ENCODE measurements around the gene SGK1. TPM values are rescaled to one million over a fixed set of nuclear protein-coding genes. Genes with fewer than 3 reads are reported as not detected.
A peak's percentile ranks its signal among the peaks of the same experiment; 100 is the strongest.

The SGK1 gene
- total RNA-seq, 1 donor from 2014 or later, result 37.5 TPM

DNA sequence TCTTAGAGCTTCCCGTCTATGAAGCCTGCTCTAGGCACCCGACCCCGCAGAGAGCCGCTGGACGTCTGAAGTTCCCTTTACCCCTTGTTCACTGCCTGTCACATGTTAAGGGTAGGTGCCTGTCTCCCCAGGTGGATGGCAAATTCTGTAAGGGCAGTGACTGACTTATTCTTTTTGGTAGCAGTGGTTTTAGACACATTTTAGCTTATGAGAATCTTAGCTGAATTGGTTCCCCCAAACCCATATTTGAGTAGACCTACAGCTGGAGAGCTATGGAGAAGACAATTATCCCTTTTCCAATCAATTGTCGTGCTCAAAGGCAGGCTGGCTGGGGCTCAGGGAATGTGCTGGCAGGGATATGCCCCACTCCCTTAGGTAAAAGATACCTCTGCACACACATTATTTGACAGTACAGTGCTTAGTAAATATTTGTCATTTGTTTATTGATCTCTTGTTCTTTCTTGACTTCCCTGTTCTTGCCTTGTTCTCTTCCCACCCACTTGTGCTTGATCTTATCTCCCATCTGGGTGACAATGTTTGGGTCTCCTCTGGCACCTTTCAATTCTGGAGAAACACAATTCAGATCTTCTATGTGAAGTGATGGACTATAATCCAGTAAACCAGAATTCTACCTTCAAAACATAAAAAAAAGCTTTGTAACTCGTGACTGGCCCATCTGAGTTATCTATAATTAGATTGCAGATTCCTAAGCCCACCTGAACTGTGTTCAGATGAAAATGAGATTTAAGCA, 151.2 kb downstream of the SGK1 start:
- no peak for ATAC-seq
- no peak for DNase-seq
- intact Hi-C loops (cut with micrococcal nuclease), result no loop called here

DNA sequence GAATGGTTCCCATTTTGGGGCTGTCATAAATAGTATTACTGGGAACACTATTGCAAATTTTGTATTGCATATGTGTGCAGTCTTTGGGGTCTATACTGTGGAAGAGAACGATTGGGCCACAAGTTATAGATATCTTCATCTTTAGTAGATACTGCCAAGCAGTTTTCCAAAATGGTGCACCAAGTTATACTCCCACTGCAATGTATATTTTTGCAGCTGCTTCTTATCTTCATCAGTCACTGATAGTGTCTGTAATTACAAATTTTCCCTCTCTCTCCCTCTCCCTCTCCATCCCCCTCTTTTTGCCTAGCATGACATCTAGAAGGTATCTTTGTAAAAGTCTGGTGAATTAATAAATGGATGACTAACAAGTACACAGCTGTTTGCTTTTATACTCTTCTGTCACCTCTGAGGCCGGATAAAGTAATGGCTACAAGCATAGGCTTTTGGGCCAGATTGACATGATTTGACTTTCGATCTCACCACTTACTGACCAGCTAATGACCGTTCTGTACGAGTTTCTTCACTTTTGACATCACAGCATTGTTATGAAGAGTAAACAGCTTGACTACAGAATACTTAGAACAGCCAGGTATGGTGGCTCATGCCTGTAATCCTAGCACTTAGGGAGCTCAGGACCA, 152.2 kb downstream of the SGK1 start:
- intact Hi-C loops (cut with micrococcal nuclease), result no loop called here
- no peak for ATAC-seq
- no peak for DNase-seq

DNA sequence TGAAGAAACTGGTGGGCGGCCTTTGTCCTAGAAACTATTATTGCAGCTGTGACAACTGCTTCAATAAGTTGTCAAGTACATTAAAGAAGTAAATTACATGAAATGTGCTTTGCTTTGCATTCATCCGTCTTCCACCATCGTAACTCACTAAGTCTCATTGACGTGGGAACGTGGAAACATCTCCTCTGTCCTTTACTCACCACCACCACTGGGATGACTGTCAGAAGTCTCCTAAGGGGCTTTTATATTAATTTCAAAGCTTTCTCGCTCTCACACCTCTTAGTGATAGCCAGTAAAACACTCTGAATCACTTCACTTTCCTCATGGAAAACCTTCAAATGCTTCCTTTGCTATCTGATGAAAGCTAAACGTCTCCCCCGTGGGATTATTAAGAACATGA, 153.6 kb downstream of the SGK1 start:
- intact Hi-C loops (cut with micrococcal nuclease), result no loop called here
- DNase-seq (no peak), ATAC-seq (no peak)

DNA sequence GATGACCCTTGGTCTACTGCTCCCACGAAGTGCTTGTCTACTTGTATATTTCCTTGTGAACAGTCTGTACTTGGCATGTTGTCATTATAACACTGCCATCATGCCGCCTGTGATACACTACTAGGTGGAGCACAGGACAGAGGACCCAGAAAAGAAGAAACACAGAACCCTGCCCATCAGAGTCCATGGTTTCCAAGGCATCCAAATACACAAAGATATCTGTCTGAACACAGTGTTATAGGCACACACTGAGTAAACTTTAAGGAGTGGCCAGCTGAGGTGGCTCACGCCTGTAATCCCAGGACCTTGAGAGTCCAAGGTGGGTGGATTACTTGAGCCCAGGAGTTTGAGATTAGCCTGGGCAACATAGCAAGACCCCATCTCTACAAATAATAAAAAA, 155.0 kb downstream of the SGK1 start:
- intact Hi-C loops (cut with micrococcal nuclease), result no loop called here
- DNase-seq (no peak), ATAC-seq (no peak)

DNA sequence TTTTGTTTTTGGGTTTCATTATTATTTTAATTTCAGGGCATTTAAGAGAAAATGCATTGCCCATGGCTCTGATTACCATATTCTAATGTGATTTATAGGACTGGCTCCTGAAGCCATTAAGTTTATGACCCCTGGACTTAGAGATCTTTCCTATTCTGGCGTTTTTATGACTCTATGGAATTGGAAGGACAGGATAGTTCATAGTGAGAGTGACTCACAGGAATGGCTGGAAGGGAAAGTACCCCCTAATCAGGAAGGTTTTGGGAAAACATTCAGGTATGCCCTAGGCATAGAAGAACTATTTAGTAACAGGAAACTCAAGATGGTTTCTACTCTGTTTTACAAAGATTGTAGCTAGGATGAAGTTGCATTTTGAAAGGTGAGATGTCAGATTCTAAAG, 156.9 kb downstream of the SGK1 start:
- no peak for DNase-seq
- intact Hi-C loops (cut with micrococcal nuclease), result no loop called here
- no peak for ATAC-seq

DNA sequence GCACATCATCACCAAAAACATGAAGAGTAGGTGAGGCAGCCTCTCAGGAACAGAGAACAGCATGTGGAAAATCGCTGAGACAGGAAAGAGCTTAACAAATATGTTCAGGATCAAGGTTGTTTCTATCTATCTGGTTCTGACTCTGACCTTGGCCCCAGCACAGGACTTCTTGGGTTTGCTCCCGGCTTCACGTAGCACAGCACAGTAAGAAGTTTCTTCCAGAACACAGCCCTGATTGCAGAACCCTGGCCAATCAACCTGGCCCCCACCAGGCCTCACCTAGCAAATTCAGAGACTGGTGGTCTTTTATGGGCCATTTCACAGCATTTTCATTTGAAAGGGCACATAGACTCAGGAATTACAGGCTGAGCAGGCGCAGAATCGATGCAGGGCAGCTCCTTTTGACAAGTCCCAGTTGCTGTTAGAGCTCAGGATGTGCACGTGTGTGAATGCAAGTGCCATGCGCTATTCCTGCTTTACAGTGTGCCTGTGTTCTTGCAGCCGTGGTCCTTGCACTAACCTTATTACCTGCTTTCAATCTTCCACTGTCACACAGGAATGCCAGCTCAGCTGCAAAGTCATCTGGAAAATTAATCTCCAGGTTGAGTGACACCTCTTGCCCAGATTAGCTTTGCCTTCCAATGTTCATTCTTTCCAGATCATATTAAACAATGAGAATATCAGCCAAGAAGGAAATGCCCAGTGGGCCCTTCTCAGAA, 165.0 kb downstream of the SGK1 start:
- peak; percentile 38 for ATAC-seq
- intact Hi-C loops (cut with micrococcal nuclease), result no loop called here
- no peak for DNase-seq

DNA sequence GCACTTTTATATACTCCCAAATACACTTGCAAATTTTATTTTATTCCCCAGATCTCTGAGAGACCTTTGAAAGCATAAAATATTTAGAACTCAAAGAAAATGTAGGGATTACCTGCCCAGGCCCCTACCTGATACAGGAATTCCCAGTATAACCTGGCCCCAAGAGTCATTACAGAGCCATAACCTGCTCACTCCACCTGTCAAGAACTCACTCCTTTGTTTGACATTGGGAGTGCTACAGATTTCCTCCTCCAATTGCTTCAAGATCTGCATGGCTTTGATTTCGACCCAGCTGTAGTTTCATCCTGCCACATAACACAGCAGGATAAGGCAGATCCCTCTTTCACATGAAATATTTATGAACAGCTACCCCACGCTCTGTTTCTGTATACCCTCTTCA, 169.3 kb downstream of the SGK1 start:
- intact Hi-C loops (cut with micrococcal nuclease), result no loop called here
- no peak for ATAC-seq
- DNase-seq, result no peak

DNA sequence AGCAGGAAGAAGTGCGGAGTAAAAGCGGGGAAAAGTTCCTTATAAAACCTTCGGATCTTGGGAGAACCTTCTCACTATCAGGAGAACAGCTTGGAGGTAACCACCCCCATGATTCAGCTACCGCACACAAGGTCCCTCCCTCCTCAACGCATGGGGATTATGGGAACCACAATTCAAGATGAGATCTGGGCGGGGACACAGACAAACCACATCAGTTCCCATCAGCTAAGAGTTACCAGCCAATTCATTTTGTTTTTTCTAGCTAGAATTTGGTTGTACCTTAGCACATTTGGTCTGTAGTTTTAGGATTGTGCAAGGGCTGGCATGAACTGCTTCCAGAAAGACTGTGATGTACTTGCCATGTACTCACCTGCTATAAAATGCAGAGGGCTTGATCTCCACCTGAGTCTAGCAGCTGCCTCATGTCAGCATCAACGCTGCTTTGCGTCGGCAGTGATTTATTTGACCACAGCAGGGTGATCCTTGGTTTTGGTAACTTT, 170.8 kb downstream of the SGK1 start:
- intact Hi-C loops (cut with micrococcal nuclease), result no loop called here
- no peak for DNase-seq
- no peak for ATAC-seq

DNA sequence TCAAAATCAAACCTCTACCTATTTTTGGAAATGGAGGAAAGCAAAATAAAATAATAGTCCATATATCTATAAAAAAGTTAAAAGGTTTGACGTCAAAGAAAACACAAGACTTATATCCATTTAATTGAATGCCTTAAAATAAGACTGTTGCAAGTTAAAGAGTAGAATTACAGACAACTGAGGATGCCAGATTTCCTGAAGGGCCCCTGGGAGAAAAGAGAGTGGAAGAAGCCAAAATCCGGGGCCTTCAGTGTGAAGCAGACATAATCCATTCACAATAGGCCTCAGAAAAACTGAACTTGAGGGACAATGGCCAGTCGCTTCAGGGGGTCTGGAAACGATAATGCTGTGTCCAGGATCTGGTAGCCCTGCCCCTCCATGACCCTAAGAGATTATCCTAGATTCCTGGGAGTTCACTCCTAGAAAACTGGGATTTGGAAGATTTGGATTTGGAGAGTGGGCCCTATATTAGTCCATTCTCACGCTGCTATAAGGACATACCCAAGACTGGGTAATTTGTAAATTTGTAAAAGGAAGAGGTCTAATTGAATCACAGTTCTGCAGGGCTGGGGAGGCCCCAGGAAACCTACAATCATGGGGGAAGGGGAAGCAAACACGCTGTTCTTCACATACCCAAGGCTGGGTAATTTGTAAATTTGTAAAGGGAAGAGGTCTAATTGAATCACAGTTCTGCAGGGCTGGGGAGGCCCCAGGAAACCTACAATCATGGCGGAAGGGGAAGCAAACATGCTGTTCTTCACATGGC, 171.5 kb downstream of the SGK1 start:
- DNase-seq (no peak), ATAC-seq (no peak)
- intact Hi-C loops (cut with micrococcal nuclease), result no loop called here

DNA sequence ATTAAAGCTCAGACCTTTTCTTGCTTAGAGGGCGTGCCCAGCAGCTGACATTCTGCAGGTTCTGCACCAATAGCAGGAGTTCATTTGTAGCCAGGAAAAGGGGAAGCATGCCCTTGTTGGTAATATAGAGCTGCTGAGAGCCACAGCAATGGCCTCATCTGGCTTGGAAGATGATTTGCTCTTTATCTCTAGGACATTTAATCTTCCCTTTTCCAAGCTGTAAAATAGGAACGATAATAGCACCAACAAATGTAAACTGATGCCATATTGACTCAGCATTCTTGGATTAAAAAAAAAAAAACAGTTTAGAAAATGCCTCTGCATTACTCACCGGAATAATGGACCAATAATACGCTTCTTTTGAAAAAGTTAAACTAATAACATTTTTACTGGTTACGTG, 172.1 kb downstream of the SGK1 start:
- intact Hi-C loops (cut with micrococcal nuclease), result no loop called here
- no peak for ATAC-seq

DNA sequence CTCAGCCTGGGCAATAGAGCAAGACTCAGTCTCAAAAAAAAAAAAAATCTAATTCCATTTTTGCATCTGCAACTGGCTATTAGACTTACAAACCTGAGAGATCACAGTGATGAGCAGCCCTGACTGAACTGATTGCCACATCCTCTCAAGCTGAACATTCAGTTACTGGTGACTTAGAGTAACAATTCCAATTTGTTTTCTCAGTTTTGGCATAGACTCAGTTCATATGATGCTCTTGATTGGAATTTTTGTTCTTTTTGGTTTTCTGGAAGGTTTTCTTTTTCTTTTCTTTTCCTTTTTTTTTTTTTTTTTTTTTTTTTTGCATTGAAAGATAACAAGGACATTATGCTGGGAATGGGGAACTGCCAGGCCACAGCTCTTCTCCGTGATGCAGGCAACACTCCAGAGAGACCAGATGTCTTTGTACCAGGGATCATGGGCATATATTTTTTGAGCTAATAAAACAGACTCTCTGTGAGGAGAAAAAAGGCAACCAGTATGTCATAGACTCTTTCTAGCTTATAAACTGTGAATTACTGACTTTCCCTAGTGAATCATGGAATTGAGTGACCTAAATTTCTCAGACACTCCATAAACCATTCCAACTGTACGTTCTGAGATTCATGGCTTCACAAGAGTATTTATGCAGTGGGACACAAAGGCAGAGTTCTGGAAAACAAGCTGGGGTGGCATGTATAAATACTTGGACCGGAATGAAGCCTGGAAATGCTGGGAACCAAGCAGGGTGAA, 179.5 kb downstream of the SGK1 start:
- intact Hi-C loops (cut with micrococcal nuclease), result no loop called here

More for the DNA sequence above, 172.1 kb downstream of the SGK1 start:
- DNase-seq, result no peak

DNA sequence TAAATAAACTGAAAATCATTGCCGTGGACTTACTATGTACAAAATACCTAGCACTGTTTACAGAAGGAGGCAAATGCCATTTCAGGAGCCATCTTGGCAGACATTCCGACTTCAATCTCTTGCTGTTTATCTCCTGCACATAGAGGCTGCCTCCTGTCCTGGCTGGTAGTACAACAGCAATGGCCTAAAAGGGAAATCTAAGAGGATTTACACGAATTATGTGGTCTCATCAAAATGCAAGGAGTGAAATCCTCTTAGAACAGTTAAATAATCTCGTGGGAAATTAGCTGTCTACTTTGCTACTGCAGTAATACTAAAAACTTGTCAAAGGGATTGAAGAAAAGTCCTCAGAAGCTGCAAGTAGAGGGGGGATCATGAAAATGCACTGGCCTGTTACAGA, 183.3 kb downstream of the SGK1 start:
- no peak for ATAC-seq
- intact Hi-C loops (cut with micrococcal nuclease), result no loop called here
- DNase-seq, result no peak

More for the DNA sequence above, 179.5 kb downstream of the SGK1 start:
- DNase-seq (no peak), ATAC-seq (no peak)

DNA sequence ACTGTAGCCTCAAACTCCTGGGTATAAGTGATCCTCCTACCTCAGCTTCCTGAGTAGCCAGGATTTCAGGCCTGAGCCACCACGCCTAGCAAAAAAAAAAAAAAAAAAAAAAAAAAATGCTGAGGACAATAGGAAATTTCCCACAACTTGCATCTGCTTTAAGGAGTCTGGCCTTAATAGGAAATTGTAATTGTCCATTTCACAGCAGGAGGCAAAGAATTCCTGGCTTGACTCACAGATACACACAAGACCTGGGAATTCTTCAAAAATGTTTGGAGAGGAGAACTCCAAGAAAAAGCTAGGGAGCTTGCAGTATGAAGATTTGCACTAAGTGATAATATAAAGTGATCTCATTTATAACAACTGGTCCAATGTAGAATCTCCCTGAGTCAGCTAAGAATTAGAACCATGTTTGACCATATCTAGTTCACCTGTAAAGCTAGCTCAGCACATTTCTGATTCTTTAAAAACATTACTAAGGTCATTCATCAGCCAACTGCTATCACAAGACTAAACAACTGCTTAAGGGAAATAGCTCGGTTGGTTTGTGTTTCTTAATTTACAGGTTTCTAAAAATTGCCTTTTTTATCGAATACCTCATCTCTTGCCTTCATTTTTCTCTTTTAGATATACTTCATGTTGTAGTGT, 185.3 kb downstream of the SGK1 start:
- no peak for DNase-seq
- intact Hi-C loops (cut with micrococcal nuclease), result no loop called here
- no peak for ATAC-seq

DNA sequence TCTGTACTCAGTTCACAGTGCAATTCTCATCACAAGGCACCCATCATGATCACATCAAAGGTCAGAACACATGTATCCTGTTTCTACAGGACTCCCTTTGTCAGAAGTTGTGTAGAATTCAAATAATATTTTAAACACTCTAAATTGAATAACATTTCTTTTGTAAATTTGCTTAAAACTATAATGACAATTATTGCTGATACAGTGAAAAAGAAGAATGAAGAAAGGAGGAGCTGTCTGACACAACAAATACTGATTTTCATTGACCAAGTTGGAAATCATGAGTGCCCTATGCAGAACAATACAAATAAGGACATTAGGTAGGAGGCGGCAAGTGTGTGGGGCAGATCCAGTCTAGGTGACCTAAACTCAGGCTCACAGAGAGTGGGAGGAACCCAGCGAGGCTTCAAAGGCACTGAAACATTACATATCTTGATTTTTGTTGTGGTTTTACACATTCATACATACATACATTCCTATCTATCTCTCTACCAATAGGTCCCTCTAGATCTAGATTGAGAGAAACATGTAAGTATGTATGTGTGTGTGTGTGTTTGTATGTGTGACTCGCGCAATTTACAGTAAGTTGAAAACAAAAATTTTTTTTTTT, 186.3 kb downstream of the SGK1 start:
- ATAC-seq, result no peak
- DNase-seq, result no peak
- intact Hi-C loops (cut with micrococcal nuclease), result no loop called here

DNA sequence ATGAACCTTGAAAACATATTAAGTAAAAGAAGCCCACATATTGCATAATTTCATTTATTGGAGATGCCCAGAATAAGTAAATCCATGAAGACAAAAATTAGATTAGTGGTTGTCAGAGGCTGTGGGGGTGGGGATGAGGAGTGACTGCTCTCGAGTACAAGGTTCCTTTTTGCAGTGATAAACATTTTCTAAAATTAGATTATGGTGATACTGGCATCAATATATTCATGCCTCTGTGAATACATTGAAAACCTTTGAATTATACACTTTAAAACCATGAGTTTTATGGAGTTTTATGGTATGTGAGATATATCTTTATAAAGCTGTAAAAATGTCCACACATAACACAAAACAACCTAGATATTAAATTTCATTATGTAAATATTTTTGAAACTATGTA, 189.8 kb downstream of the SGK1 start:
- intact Hi-C loops (cut with micrococcal nuclease), result no loop called here
- DNase-seq, result no peak
- no peak for ATAC-seq

DNA sequence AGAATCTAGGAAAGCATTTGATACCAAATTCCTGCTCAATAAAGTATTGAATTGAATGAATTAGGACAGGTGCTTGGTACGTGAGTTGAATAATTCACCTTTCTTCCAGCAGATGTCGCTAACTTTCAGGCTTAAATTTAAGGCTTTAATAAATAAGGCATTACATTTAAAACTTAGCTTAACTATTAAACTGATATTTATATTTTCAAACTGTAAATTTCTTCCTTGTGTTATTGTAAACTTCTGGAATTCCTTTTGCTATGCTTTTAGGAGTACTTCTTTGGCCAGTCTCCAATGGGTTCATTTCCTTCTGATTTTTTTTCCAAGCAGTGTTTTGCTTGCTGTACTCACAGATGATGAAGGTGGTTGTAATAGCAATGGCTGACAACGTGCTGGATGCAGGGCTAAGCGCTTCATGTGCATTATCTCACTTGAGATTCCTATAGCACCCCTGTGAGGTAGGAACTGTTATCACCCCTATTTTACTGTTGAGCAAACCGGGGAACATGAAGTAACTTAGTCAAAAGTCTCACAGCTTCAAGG, 194.2 kb downstream of the SGK1 start:
- ATAC-seq, result no peak
- intact Hi-C loops (cut with micrococcal nuclease), result no loop called here
- DNase-seq, result no peak

DNA sequence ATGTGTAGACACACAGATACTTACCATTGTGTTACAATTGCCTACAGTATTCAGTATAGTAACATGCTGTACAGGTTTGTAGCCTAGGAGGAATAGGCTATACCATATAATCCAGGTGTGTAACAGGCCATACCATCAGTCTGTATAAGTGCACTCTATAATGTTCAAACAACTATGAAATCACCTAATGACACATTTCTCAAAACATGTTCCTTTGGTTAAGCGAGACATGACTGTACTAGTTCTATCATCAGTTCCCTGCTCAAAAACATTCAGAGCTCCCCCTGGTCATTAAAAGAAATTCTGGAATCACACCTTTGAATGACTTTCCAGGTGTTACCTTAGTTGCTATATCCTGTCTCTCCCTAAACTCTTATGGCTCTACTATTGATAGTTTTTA, 195.1 kb downstream of the SGK1 start:
- no peak for ATAC-seq
- intact Hi-C loops (cut with micrococcal nuclease), result no loop called here

DNA sequence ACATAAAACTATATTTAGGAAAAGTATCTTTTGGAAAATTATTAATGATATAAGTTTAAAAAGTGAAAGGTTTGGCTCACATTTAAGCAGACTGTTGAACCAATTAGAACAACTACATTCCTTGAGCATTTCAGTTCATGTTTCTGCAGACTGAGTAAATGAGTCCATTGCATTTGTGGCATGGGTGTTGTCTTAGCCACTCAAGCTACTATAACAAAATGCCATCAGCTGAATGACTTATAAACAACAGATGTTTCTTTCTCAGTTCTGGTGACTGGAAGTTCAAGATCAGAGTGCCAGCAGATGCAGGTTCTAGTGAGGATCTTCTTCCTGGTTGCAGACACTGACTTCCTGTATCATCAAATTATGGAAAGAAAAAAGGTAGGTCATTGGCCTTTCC, 198.4 kb downstream of the SGK1 start:
- intact Hi-C loops (cut with micrococcal nuclease), result no loop called here
- DNase-seq (no peak), ATAC-seq (no peak)

More for the DNA sequence above, 195.1 kb downstream of the SGK1 start:
- no peak for DNase-seq

Measured in left ventricle myocardium superior (tissue), 1 donor.